Kidney epithelial cell (primary cell): ENCODE results near the gene RPL36A. TPM values are rescaled to one million over a fixed set of nuclear protein-coding genes. Genes with fewer than 3 reads are reported as not detected.

Experiments
- DNase-seq: peaks from one replicate; pipeline ENCODE4 v3.0.0-alpha.2; 2010; ENCODE audit warnings: low read depth
- H3K27me3 ChIP-seq: 2 replicates; pipeline ENCODE4 v1.6.0; 2011; ENCODE audit warnings: low read length; ENCODE audit not compliant: control insufficient read depth, insufficient read depth
- H3K36me3 ChIP-seq: 2 replicates; pipeline ENCODE4 v1.5.1; 2011; ENCODE audit warnings: low read length; ENCODE audit not compliant: control insufficient read depth, insufficient read depth
- H3K4me3 ChIP-seq: 2 replicates; pipeline ENCODE4 v1.5.1; 2011; ENCODE audit warnings: low read depth, mild to moderate bottlenecking, control low read depth, low read length
- total RNA-seq: library from RNA; depleted of rRNA; stranded (reverse); fragments of >200 nt; gene quantifications from 2 replicates; pipeline ENCODE4 v1.2.3, GENCODE V29; 2015
- TF ChIP-seq, protein P1 (sequence below): IDR thresholded peaks from 2 replicates; pipeline ENCODE4 v1.5.1; 2011; ENCODE audit warnings: mild to moderate bottlenecking, moderate library complexity, low read length, control low read depth, inconsistent platforms; ENCODE audit not compliant: insufficient read depth, poor library complexity, severe bottlenecking

The RPL36A gene
- total RNA-seq, 1 donor from 2014 or later = 3,844 TPM

DNA sequence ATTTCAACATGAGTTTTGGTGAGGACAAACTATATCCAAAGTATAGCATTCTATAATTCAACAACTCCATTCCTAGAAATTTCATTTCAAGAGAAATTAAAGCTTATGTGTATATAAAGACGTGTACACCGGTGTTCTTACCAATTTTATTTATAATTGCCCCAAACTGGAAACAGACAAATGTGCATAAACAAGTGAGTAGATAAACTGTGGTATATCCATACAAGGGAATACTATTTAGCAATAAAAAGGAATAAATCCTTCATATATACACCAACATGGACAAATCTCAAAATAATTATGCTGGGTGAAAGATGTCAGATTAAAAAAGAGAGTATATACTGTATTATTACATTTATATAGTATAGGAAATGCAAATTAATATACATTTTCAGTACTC lies 37.1 kb downstream of the RPL36A start:
- Histone ChIP-seq H3K36me3 (no peaks in the 10 kb centered on the region), H3K4me3 (no peak overlapping the region), H3K27me3 (no peaks in the 10 kb centered on the region)
- TF ChIP-seq, protein P1, sequence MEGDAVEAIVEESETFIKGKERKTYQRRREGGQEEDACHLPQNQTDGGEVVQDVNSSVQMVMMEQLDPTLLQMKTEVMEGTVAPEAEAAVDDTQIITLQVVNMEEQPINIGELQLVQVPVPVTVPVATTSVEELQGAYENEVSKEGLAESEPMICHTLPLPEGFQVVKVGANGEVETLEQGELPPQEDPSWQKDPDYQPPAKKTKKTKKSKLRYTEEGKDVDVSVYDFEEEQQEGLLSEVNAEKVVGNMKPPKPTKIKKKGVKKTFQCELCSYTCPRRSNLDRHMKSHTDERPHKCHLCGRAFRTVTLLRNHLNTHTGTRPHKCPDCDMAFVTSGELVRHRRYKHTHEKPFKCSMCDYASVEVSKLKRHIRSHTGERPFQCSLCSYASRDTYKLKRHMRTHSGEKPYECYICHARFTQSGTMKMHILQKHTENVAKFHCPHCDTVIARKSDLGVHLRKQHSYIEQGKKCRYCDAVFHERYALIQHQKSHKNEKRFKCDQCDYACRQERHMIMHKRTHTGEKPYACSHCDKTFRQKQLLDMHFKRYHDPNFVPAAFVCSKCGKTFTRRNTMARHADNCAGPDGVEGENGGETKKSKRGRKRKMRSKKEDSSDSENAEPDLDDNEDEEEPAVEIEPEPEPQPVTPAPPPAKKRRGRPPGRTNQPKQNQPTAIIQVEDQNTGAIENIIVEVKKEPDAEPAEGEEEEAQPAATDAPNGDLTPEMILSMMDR = no peak
- no peak for DNase-seq

DNA sequence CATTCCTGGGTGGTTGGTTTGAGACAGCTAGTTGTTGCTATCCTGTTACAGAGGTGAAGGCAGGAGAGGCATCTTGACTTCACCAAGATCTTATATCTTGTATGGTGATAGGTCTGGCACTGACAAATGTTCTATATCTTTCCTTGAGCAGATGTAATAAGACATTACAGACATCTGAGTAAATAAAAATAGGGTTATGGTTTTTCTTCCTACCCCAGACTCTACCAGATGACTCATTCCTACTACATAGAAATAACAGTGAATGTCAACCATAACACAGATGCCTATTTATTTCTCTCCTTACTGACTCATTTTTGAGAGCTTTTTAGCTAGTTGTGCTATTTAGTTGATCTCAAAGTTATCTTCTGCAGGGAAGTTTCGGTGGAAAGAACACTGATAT lies 39.1 kb downstream of the RPL36A start:
- no peak for DNase-seq
- Histone ChIP-seq H3K4me3 (no peak overlapping the region), H3K27me3 (no peaks in the 10 kb centered on the region), H3K36me3 (no peaks in the 10 kb centered on the region)
- TF ChIP-seq, protein P1 = no peak

DNA sequence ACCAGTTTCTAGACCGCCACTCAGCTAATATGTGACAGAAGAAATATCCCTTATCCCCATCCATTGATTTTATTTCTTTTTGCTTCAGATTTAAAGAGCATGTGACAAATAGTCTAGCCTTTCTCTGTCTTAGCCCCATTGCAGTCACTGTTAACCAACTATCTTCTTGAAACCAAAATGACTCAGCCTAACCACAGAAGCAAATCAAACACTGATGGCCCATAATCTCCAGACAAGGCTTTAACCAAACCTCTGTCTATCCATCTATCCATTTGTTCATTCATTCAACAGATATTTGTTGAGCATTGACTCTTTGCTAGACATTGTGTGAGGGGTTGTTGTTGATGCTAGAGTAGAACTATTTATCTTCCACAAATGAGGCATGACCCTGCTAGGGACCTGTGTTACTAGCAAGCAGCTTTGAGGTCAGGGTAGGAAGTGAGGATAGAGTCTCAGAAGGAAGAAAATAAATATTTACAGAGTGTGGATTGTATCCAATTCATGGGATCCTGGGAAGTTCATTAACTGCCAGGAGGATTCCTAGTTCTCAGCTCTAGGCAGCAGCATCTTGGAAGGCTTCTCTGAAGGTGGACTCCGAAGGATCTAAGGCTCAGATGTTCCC lies 39.8 kb downstream of the RPL36A start:
- TF ChIP-seq, protein P1 = no peak

DNA sequence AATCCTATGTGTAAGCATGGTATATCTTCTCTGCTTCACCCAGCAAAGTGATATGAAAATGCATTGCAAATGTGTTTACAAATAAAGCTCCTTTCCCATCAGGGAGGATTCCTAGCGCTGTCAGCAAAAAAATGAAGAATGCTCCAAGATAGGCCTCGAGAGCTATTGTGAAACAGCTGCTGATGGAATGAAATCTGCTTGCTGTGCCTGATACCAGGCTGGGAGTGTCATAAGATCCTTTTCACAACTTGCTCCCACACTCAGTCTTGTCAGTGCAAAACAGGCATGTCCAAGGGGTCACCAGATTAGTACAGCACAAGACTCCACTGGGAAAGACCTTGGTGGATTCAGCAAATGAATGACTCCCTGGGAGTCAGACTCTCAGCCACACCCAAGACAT lies 51.3 kb downstream of the RPL36A start:
- Histone ChIP-seq H3K36me3 (no peaks in the 10 kb centered on the region), H3K4me3 (no peak overlapping the region), H3K27me3 (no peaks in the 10 kb centered on the region)
- no peak for DNase-seq
- TF ChIP-seq, protein P1 = no peak

More for the DNA sequence above, 39.8 kb downstream of the RPL36A start:
- no peaks in the 10 kb centered on the region for H3K27me3 ChIP-seq
- no peaks in the 10 kb centered on the region for H3K36me3 ChIP-seq
- no peak for DNase-seq
- no peak overlapping the region for H3K4me3 ChIP-seq

Other genes starting within 250 kb of the RPL36A start
- gene DRP2, start 171.2 kb upstream of the RPL36A start, total RNA-seq = 0.33 and 0.55 TPM in 2 replicates
- 0.27 and 0.33 TPM in 2 replicates for gene TAF7L, start 99.7 kb upstream of the RPL36A start, total RNA-seq
- 11.7 and 11.8 TPM in 2 replicates for gene TIMM8A, start 42.3 kb upstream of the RPL36A start, total RNA-seq
- not detected in 2 replicates for gene BTK, start 4.8 kb upstream of the RPL36A start, total RNA-seq
- gene GLA, start 16.9 kb downstream of the RPL36A start, total RNA-seq = 24.4 and 39.6 TPM in 2 replicates
- gene HNRNPH2, start 17.2 kb downstream of the RPL36A start, total RNA-seq = 44.7 and 51.1 TPM in 2 replicates
- 1.8 and 2.4 TPM in 2 replicates for gene ARMCX4, start 94.4 kb downstream of the RPL36A start, total RNA-seq
- 16.6 and 18.3 TPM in 2 replicates for gene ARMCX1, start 159.5 kb downstream of the RPL36A start, total RNA-seq
- gene ARMCX6, start 227.0 kb downstream of the RPL36A start, total RNA-seq = 34.4 and 36.8 TPM in 2 replicates
- gene ARMCX3, start 232.1 kb downstream of the RPL36A start, total RNA-seq = 50.2 and 58.0 TPM in 2 replicates